ENCODE results near the gene SEMA3F.

Gene SEMA3F

DNA sequence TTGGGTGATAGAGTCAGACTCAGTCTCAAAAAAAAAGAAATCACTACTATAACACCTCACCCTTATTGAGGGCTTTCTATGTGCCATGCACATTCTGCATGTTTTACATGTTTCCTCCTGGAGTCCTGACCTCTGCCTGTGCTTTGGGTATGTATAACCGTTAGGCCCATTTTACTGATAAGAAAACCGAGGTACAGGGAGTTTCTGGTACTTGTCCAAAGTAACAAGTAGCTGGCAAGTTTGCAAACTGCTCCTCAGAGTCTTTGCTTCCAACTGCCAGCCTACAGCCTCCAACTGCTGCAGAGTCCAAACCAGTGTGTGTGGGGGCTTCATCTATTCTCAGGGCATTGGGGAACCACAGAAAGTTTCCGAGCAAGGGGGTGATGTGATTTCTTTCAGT, 77.2 kb downstream of the SEMA3F start:
- H3K9ac ChIP-seq (ENCODE audit: low read depth, low read length), result no peak overlapping the region
- ATAC-seq (ENCODE audit: insufficient read depth, low read depth) (no peak), DNase-seq (no peak)
- H3K4me1 ChIP-seq (ENCODE audit: insufficient read depth, low read length), result peaks cover 24% of the 10 kb centered on the region
- H3K27me3 ChIP-seq (ENCODE audit: insufficient read depth, low read length, poor library complexity), result no peaks in the 10 kb centered on the region
- no peaks in the 10 kb centered on the region for H3K9me3 ChIP-seq (ENCODE audit: insufficient read depth, low read length, severe bottlenecking)
- H3K27ac ChIP-seq (ENCODE audit: low read length), result no peak overlapping the region
- H3K79me2 ChIP-seq (ENCODE audit: insufficient read depth, low read length), result peaks cover 26% of the 10 kb centered on the region
- no peak for TF ChIP-seq CTCF (IDR thresholded peaks at IDR 0.05; ENCODE audit: borderline replicate concordance, extremely low read depth, low read length, poor library complexity, severe bottlenecking)
- no peak for TF ChIP-seq EZH2 (IDR thresholded peaks at IDR 0.05; ENCODE audit: borderline replicate concordance, low read depth, low read length, severe bottlenecking)
- H4K20me1 ChIP-seq (ENCODE audit: insufficient read depth, low read length), result peaks cover 11% of the 10 kb centered on the region; the same call in 1 of the 2 replicates
- H2AFZ ChIP-seq (ENCODE audit: low read depth, low read length), result no peak overlapping the region
- H3K4me2 ChIP-seq (ENCODE audit: insufficient read depth, low read length), result no peak overlapping the region
- no peaks in the 10 kb centered on the region; the same call in 1 of the 2 replicates for H3K36me3 ChIP-seq (ENCODE audit: insufficient read depth, low read length)
- no peak overlapping the region for H3K4me3 ChIP-seq (ENCODE audit: low read depth in 1 of 2, low read length in 2 of 2)

DNA sequence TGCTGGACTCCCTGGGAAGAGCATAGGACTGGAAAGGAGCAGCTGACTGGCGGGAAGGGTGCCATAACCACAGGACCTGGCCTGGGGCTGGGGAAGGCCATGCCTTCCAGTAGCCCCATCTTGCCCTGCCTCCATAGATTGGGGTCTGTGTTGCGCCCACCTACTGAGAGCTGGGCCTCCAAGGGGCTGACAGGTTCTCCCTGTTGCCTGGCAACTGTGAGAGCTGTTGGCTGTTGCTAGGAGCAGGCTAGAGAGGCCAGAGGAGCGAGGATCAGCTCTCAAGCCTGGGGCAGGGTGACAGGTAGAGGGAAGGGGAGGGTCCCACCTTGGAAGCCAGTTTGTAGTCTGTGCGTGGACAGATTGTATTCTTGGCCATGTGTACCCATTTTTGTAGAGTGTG, 78.1 kb downstream of the SEMA3F start:
- Histone ChIP-seq H3K9me3 (ENCODE audit: insufficient read depth, low read length, severe bottlenecking) (no peaks in the 10 kb centered on the region), H3K27ac (ENCODE audit: low read length) (no peak overlapping the region), H3K27me3 (ENCODE audit: insufficient read depth, low read length, poor library complexity) (no peaks in the 10 kb centered on the region), H3K4me3 (ENCODE audit: low read depth in 1 of 2, low read length in 2 of 2) (no peak overlapping the region), H3K9ac (ENCODE audit: low read depth, low read length) (no peak overlapping the region), H3K36me3 (ENCODE audit: insufficient read depth, low read length) (peaks cover 2% of the 10 kb centered on the region; the same call in 1 of the 2 replicates), H3K4me2 (ENCODE audit: insufficient read depth, low read length) (no peak overlapping the region), H3K79me2 (ENCODE audit: insufficient read depth, low read length) (peaks cover 29% of the 10 kb centered on the region), H3K4me1 (ENCODE audit: insufficient read depth, low read length) (peaks cover 21% of the 10 kb centered on the region), H4K20me1 (ENCODE audit: insufficient read depth, low read length) (peaks cover 13% of the 10 kb centered on the region), H2AFZ (ENCODE audit: low read depth, low read length) (no peak overlapping the region)
- TF ChIP-seq EZH2 (IDR thresholded peaks at IDR 0.05; ENCODE audit: borderline replicate concordance, low read depth, low read length, severe bottlenecking), result no peak
- TF ChIP-seq CTCF (IDR thresholded peaks at IDR 0.05; ENCODE audit: borderline replicate concordance, extremely low read depth, low read length, poor library complexity, severe bottlenecking), result no peak
- no peak for DNase-seq
- no peak for ATAC-seq (ENCODE audit: insufficient read depth, low read depth)

DNA sequence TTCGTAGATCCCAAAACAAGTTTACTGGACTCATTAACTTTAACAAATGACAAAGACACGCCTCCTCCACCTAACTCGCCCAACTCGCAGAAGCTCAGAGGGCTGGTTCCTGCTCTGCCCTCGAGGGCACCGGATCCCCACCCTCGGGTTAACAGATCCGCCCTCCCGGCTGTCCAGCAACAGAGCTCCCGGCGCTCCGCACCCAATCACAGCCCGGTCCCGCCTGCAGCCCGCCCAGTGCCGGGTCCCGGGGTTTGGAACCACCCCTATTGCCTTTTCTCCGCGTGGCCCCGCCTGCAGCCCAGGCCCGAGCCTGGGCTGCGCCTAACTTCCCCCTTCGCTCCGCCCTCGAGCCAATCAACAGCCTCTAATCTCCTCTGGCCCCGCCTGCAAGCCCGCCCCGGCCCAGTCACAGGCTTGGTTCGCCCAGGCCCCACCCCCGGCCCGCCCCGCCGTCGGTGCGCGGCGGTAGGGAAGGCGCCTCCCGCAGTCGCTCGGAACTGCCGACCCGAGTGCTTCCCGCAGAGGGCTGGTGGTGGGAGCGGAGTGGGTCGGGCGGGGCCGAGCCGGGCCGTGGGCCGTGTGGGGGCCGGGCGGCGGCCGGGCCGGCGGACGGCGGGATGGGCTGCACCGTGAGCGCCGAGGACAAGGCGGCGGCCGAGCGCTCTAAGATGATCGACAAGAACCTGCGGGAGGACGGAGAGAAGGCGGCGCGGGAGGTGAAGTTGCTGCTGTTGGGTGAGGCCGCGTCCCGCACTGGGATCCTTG, 80.8 kb downstream of the SEMA3F start, which contains the start of gene GNAI2:
TSS of gene GNAI2 (plus strand) at position 489 of the 768 bp plus-strand sequence. CDS start at position 621, 132 bp downstream.
- peaks cover 53% of the 10 kb centered on the region for H3K79me2 ChIP-seq (ENCODE audit: insufficient read depth, low read length)
- peak; percentile 7 for TF ChIP-seq CTCF (IDR thresholded peaks at IDR 0.05; ENCODE audit: borderline replicate concordance, extremely low read depth, low read length, poor library complexity, severe bottlenecking)
- no peak for TF ChIP-seq EZH2 (IDR thresholded peaks at IDR 0.05; ENCODE audit: borderline replicate concordance, low read depth, low read length, severe bottlenecking)
- peaks cover 37% of the 10 kb centered on the region for H4K20me1 ChIP-seq (ENCODE audit: insufficient read depth, low read length)
- peak within 1 kb of the TSS; percentile 66 to 91 for H3K4me3 ChIP-seq (ENCODE audit: low read depth in 1 of 2, low read length in 2 of 2)
- H2AFZ ChIP-seq (ENCODE audit: low read depth, low read length), result peak within 1 kb of the TSS; percentile 60
- no peaks in the 10 kb centered on the region for H3K9me3 ChIP-seq (ENCODE audit: insufficient read depth, low read length, severe bottlenecking)
- peak; percentile 100 for DNase-seq
- H3K9ac ChIP-seq (ENCODE audit: low read depth, low read length), result peak within 1 kb of the TSS; percentile 79
- H3K27me3 ChIP-seq (ENCODE audit: insufficient read depth, low read length, poor library complexity), result no peaks in the 10 kb centered on the region
- ATAC-seq (ENCODE audit: insufficient read depth, low read depth), result peak; percentile 87
- peak within 1 kb of the TSS; percentile 87 for H3K4me2 ChIP-seq (ENCODE audit: insufficient read depth, low read length)
- H3K36me3 ChIP-seq (ENCODE audit: insufficient read depth, low read length), result peaks cover 26% of the 10 kb centered on the region
- peaks cover 36% of the 10 kb centered on the region for H3K4me1 ChIP-seq (ENCODE audit: insufficient read depth, low read length)
- H3K27ac ChIP-seq (ENCODE audit: low read length), result peak within 1 kb of the TSS; percentile 89

Data from DND-41 (cell line).